IPS-15b (cell line): ENCODE data around the gene UBAC1.

Experiments
- H3K27me3 ChIP-seq: one replicate; pipeline ENCODE4 v1.6.1; 2013; ENCODE audit warnings: low read length; ENCODE audit not compliant: control insufficient read depth, insufficient read depth
- H3K36me3 ChIP-seq: one replicate; pipeline ENCODE4 v1.6.1; 2013; ENCODE audit warnings: low read length; ENCODE audit not compliant: control insufficient read depth, insufficient read depth
- H3K4me1 ChIP-seq: one replicate; pipeline ENCODE4 v1.6.1; 2013; ENCODE audit warnings: mild to moderate bottlenecking, low read length; ENCODE audit not compliant: control insufficient read depth, insufficient read depth
- H3K4me3 ChIP-seq: one replicate; pipeline ENCODE4 v1.5.1; 2013; ENCODE audit warnings: low read depth, low read length
- H3K9ac ChIP-seq: one replicate; pipeline ENCODE4 v1.6.1; 2013; ENCODE audit warnings: low read depth, mild to moderate bottlenecking, low read length
- H3K9me3 ChIP-seq: one replicate; pipeline ENCODE4 v1.6.1; 2013; ENCODE audit warnings: mild to moderate bottlenecking, low read length; ENCODE audit not compliant: control insufficient read depth, insufficient read depth

UBAC1 gene, protein sequence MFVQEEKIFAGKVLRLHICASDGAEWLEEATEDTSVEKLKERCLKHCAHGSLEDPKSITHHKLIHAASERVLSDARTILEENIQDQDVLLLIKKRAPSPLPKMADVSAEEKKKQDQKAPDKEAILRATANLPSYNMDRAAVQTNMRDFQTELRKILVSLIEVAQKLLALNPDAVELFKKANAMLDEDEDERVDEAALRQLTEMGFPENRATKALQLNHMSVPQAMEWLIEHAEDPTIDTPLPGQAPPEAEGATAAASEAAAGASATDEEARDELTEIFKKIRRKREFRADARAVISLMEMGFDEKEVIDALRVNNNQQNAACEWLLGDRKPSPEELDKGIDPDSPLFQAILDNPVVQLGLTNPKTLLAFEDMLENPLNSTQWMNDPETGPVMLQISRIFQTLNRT

DNA sequence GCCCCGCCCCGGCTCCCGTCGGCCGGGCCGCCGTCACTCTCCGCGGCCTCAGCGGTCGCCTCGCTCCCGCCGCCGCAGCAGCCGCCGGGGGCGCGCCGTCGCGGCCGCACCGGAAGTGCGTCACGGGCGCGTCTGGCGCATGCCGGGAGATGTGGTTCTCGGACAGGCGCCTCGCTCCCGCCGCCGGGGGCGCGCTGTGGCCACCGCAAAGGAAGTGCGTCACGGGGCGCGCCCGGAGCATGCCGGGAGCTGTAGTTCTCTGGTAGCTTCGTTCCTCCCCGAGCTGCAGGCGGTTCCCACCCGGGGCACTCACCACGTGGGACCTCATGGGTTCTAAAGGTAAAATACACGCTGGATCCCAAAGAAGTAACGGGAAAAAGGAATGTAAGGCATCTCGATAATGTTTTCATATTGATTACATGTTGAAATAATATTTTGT, at the start of gene UBAC1:
UBAC1 (minus strand) TSS at position 97 of the 439 bp plus-strand sequence. CDS start 211 bp downstream, outside the sequence.
- H3K9ac ChIP-seq: peak within 1 kb of the TSS; percentile 60
- no peaks in the 10 kb centered on the region for H3K9me3 ChIP-seq
- H3K4me3 ChIP-seq: peak within 1 kb of the TSS; percentile 66
- no peaks in the 10 kb centered on the region for H3K27me3 ChIP-seq
- peaks cover 5% of the 10 kb centered on the region for H3K4me1 ChIP-seq
- H3K36me3 ChIP-seq: no peaks in the 10 kb centered on the region

DNA sequence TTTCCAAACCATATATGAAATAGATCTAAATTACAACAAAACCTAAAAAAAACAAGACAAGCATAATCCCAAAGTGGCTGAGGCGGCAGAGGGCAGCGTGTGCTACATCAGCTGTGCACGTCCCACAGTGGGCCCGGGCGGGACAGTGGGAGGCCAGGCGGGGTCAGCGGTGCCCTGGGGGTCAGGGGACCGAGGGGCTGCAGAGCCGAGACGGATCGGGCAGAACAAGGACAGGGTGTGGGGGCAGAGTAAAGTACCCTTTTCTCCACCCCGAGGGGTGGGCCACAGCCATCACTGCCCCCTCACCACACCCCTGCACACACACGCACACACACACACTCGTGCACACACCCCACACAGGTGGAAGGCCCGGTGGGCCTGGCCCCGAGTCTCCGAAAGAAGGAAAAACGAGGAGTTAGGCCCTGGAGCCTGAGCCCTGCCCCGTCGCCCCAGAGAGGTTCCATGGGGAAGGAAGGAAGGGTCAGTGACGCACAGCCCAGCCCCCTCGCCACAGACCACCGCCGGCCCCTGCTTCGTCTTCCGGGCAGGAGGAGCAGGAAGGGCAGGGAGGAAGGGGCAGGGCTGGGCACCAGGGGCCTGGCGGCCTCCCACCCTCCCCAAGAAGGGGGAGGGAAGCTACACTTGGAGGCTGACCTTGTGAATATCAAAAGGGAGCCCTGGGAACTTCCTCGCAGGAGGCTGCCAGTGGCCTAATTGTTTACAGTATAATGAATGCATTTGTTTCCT, 49.6 kb upstream of the UBAC1 start:
- Histone ChIP-seq H3K4me1 (no peaks in the 10 kb centered on the region), H3K36me3 (peaks cover 8% of the 10 kb centered on the region), H3K27me3 (no peaks in the 10 kb centered on the region), H3K9me3 (no peaks in the 10 kb centered on the region), H3K9ac (peak overlapping the region; percentile 24), H3K4me3 (no peak overlapping the region)

DNA sequence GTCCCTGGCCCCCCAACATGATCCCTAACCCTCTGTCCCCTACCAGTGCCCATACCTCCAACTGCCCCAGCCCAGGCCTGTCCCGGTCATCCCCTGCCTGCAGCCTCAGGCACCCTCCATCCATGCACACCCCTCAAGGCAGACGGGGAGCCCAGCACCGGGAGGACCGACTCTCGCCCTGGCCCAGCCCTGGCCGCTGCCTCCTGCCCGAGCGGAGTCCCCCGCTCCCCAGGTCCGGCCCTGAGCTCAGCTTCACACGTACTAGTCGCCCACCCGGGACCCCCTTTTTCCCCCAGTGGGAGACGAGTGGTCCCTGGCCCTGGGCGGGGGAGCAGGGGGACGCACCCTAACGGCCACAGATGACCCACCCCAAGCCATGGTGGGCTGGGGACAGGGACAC, 49.0 kb upstream of the UBAC1 start:
- H3K9ac ChIP-seq: no peak overlapping the region
- peaks cover 8% of the 10 kb centered on the region for H3K36me3 ChIP-seq
- H3K4me3 ChIP-seq: no peak overlapping the region
- no peaks in the 10 kb centered on the region for H3K27me3 ChIP-seq
- H3K9me3 ChIP-seq: no peaks in the 10 kb centered on the region
- peaks cover under 1% of the 10 kb centered on the region for H3K4me1 ChIP-seq

DNA sequence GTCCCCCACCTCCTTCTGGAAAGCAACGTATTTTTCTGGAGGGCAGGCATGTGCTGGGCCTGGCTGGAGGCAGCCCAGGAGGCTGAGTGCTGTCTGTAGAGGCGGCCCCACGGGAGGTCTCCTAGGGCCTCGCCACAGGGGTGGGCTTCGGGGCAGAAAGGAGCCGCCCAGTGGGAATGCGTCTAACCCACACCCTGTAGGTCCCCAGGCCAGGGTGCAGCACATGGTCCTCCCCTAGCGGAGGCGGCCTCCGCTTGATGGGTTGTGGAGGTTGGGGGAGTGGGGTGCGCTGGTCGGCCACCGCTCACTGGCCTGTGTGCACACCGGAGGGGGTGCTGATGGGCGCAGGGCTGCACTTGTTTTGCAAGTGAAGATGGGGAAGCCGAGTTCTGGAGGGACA, 48.3 kb upstream of the UBAC1 start:
- H3K36me3 ChIP-seq: peaks cover 4% of the 10 kb centered on the region
- no peaks in the 10 kb centered on the region for H3K27me3 ChIP-seq
- H3K4me1 ChIP-seq: peaks cover 2% of the 10 kb centered on the region
- no peaks in the 10 kb centered on the region for H3K9me3 ChIP-seq
- H3K4me3 ChIP-seq: no peak overlapping the region
- no peak overlapping the region for H3K9ac ChIP-seq

DNA sequence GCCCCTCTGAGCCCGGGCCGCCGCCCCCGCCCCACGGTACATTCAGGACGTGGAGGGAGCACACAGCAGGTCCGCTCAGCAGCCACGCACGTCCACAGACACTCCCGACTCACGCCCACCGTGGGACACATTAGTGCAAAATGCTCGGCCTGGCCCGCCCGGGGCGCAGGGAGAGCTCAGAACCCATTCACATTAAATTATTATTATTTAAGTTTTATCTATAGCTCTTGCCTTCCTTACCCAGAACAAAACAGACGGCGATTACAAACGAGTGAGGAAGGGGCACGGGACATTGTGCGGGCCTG, 47.5 kb upstream of the UBAC1 start:
- Histone ChIP-seq H3K27me3 (no peaks in the 10 kb centered on the region), H3K4me1 (peaks cover 2% of the 10 kb centered on the region), H3K9me3 (no peaks in the 10 kb centered on the region), H3K9ac (no peak overlapping the region), H3K4me3 (no peak overlapping the region), H3K36me3 (peaks cover 4% of the 10 kb centered on the region)

DNA sequence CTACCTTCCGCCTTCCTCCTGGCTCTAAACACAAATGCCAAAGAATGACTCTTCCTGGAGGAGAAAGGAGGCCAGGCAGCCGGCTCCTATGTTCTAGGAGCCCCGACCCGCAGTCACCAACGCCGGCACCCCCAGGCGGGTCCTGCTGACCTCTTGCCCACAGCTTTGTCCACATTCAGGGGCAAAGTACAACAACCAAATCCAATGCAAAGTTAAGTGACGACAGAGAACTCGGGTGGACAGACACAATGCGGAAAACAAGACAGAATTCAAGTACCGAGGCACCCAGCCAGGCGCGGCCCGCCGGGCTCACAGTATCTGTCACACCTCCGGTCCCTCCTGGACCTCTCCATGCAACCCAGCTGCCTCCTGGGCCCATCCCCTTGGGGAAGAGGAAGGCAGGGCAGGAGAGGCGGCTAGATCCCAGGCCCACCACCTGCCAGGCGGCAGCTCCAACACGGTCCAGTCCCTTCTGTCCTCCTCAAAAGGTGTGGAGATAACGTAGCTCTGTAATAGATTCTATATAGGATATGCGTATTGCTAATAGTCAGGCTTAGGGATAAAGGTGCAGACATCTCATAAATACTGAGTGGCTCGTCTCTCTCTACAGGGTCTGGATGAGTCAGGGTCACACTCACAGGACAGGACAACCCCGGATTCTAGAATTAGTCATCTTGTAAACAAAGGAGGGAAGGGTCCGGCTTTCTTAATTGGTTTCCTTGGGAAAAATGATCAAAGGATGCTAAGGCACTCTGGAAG, 46.9 kb upstream of the UBAC1 start:
- no peak overlapping the region for H3K4me3 ChIP-seq

DNA sequence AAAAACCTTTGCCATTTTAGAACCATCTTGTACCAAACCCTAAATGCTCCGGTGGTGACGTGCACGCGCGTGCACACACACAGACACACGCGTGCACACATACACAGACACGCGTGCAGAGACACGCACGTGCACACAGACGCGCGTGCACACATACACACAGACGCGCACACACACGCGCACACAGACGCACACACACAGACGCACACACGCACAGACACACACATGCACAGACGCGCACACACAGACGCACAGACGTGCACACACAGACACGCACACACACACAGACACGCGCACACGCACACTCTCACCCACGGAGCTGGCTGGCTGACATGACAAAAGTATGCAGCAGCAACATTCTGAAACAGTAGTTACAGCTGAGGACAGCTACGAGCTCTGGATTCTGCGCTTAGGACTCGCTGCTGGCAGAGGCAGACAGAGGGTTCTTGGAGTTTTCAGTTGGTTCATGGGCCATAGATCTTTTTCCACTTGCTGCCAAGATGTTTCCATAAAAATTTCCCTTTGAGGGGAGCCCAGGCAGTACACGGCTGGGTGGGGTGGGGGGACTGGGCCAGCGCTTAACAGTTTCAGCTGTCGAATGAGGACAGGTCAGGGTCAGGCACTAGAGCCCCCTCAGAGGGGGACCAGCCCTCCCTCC, 46.2 kb upstream of the UBAC1 start:
- Histone ChIP-seq H3K9me3 (no peaks in the 10 kb centered on the region), H3K9ac (no peak overlapping the region), H3K4me1 (peaks cover 2% of the 10 kb centered on the region), H3K36me3 (peaks cover 4% of the 10 kb centered on the region), H3K27me3 (no peaks in the 10 kb centered on the region), H3K4me3 (no peak overlapping the region)

More for the DNA sequence above, 46.9 kb upstream of the UBAC1 start:
- Histone ChIP-seq H3K4me1 (peaks cover 2% of the 10 kb centered on the region), H3K27me3 (no peaks in the 10 kb centered on the region), H3K36me3 (peaks cover 4% of the 10 kb centered on the region), H3K9ac (no peak overlapping the region), H3K9me3 (no peaks in the 10 kb centered on the region)

DNA sequence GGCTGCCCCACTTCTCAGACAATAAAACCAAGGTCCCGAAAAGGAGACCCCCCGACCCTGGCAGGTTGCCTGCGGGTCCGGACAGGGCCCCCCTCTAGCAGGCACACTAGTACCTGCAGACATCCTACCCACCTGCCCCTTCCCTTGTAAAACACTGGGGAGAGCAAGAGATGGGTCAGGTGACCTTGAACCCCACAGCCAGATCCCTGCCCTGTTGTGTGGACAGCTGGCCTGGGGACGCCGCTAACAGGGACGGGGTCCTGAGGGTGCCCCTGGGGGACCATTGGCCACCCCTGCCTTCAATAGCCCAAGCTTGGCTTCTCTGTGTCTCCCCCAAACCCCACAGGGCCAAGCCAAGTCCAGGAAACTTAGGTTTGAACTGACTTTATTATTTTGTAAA, 45.0 kb upstream of the UBAC1 start:
- Histone ChIP-seq H3K36me3 (no peaks in the 10 kb centered on the region), H3K4me3 (no peak overlapping the region), H3K9me3 (no peaks in the 10 kb centered on the region), H3K4me1 (peaks cover 2% of the 10 kb centered on the region), H3K27me3 (no peaks in the 10 kb centered on the region), H3K9ac (no peak overlapping the region)

DNA sequence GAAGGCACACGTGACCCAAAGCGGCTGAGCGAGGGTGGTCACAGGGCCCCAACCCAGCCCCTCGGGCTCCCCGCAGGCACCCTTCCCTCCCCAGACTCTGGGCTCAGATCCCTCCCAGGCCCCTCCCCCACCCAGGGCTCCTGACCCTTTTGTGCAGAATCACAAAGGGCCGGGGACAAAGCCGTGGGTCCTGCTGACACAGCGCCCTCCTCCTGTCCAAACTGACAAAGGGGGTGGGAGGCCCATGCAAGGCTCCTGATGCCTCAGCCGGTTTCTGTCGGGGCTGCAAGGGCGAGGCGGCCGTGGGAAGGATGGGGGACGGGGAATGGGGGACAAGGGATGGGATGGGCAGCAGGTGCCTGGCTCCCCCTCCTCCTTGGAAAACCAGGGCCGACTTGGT, 43.5 kb upstream of the UBAC1 start:
- no peak overlapping the region for H3K4me3 ChIP-seq
- H3K27me3 ChIP-seq: no peaks in the 10 kb centered on the region
- peaks cover 2% of the 10 kb centered on the region for H3K4me1 ChIP-seq
- H3K36me3 ChIP-seq: no peaks in the 10 kb centered on the region
- H3K9me3 ChIP-seq: no peaks in the 10 kb centered on the region
- peak overlapping the region; percentile 60 for H3K9ac ChIP-seq

DNA sequence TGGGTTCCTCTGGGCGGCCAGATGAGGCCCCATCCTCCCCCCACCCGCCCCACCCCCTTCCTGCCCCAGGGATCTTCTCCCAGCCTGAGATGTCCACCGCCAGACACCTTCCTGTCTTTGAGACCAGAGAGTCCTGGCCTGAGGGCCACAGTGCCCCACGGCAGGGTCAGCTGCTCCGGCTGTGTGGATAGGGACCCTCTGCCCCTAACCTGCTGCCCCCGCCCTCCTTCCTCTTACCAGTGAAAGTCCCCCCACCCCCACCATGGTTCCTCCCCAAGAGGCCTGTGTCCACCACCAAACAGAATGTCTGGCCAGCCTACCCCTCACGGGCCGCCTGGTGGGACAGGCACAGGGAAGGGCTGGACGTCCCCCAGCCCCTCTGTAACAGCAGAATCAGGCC, 43.0 kb upstream of the UBAC1 start:
- no peaks in the 10 kb centered on the region for H3K36me3 ChIP-seq
- no peak overlapping the region for H3K4me3 ChIP-seq
- H3K4me1 ChIP-seq: peaks cover 2% of the 10 kb centered on the region
- no peaks in the 10 kb centered on the region for H3K9me3 ChIP-seq
- no peaks in the 10 kb centered on the region for H3K27me3 ChIP-seq
- no peak overlapping the region for H3K9ac ChIP-seq

DNA sequence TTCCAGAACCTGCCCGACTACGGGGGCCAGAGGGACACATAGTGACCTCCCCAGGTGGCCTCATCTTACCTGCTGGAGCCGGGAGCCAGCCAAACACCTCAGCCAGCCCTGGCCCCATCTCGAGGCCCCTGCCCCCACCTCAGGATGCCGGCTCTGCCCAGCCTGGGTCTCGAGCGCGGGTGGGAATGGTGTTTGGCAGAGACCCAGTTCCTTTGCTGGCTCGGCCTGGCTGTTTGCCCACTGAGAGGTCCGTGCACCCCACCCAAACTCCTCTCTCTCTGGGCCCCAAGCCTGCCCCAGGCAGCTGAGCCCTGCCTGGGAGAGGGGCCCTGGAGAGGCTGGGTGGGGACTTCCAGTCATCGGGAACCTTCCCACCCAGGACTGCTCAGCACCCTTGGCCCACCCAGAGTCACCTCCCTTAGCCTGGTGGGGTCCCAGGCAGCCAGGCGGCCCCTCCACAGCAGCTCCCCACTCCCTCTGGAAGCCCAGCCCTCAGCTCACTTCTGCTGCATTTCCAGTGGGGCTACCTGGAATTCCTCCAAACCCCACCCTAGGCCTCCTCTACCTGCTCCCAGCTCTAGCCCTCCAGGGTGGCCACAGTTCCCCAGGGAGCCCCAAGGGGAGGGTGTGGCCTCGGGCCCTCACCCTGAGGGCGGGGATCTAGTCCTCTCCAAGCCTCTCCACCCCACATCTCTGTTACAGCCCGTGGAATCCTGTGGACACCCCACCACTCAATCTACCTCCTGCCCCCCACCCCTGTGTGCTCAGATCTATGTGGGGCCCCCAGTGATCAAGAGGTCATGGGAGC, 42.4 kb upstream of the UBAC1 start:
- Histone ChIP-seq H3K4me1 (peaks cover 2% of the 10 kb centered on the region), H3K4me3 (no peak overlapping the region), H3K27me3 (no peaks in the 10 kb centered on the region), H3K9ac (no peak overlapping the region), H3K36me3 (no peaks in the 10 kb centered on the region), H3K9me3 (no peaks in the 10 kb centered on the region)
